Middle frontal gyrus (tissue), 1 donor: ENCODE measurements around the gene NPLOC4.

ENCODE experiments used
- DNase-seq: peaks from one replicate; pipeline ENCODE4 v3.0.0-alpha.2; 2015; ENCODE audit warnings: low spot score; ENCODE audit errors: extremely low spot score

NPLOC4 gene

GRCh38 chr17:81549826-81550225, 87.1 kb downstream of the NPLOC4 start:
- DNase-seq, result no peak

DNA sequence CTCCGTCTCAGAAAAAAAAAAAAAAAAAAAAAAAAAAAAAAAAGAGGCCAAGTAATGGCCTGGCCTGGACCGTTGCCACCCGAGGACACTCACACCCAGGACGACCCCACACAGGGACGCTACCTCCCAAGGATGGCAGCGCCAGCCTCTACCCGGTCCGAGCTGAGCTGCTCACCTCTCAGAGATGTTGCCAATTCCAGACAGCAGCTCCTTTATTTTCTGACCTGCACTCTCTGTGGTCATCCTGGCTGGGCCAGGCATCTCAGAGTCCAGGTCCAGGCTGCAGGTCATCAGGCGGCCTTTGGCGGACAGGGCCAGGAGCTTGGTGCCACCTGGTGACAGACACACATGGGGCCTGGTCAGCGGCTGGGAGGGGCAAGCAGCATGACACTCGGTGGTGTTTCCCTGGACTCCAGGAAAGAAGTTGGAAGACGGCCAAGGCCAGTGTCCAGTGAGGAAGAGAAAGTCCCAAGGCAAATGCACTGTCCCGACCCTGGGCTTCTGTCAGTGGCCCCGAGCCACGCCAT, 87.8 kb downstream of the NPLOC4 start:
- DNase-seq, result no peak

DNA sequence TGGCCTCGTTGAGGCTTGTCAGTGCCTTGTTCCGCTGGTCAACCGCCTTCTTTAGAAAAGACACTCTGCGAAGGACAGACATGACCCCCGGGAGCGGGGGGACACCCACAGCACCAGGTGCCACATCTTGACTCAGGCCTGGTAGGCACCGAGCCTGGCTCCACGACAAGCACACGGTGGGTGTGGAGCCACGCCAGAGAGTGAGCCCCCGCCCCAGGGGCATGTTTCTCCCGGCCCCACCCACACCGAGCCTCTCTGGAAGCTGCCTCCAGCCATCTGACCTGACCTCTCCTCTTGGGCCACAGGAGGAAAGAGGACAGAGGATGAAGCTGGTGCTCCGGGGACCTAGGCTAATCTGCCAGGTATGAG, 89.3 kb downstream of the NPLOC4 start:
- DNase-seq, result no peak

DNA sequence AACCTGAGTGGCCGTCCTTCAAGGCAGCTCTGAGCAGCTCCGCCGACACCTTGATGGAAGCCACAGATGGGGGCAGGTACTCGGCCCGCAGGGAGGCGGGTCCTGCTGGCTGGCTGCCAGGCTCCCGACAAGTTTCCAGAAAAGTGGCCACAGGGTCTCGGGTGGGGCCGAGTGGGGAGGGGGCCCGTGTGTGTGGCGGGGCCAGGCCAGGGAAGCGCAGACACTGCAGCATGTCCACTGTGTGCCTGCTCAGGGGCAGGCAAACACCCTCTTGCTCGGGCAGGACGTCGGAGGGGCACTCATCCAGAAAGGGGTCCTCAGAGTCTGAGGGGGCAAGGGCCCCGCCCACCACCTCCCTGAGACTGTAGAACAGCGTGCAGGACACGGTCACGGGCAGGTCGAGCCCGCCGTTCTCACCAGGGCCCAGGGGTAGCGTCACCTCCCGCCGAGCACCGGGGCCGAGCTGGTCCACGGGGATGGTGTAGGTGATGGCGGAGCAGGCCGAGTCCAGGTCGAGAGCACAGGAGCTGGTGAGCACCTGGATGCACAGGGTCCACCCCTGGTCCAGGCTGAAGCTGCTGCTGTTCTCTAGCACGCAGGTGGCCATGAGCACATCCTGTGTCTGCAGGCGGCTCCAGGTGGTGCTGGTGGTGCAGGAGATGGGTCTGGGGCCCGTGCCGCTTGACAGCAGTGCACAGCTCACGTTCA, 89.9 kb downstream of the NPLOC4 start:
- DNase-seq, result no peak

DNA sequence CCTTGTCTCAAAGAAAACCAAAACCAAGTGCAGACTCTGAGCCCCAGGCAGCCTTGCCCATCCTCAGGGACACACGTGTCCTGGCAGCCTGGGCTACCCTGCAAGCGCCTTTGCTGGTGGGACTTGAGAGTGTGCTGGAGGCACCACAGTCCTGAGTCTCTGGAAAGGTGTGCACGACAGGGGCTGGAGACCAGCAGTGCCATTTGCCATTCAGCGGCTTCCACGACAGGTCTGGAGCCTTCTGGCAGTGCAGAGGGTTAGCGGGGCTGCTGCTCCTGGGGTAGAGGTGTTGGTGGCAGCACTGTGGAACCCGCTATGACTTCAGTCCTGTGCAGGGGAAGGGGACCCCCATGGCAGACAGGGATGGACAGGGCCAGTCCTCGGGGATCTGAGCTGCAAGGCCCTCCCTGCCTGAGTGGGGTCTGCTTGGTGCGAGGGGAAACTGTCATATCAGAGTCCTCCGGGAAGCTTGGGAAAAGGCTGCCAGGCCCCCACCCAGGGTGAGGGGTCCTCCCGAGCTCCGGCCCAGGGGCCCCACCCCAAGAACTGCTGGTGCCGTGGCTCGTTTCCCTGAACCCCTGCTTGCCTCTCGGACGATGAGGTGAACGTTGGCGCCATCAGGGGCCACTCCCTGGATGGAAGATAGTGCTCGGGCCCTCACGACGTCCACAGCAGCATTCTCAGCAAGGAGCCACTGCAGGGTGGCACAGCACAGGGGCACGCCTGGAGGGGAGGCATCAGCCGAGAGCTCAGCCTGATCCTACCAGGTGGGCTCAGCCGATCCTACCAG, 91.6 kb downstream of the NPLOC4 start:
- DNase-seq, result no peak

DNA sequence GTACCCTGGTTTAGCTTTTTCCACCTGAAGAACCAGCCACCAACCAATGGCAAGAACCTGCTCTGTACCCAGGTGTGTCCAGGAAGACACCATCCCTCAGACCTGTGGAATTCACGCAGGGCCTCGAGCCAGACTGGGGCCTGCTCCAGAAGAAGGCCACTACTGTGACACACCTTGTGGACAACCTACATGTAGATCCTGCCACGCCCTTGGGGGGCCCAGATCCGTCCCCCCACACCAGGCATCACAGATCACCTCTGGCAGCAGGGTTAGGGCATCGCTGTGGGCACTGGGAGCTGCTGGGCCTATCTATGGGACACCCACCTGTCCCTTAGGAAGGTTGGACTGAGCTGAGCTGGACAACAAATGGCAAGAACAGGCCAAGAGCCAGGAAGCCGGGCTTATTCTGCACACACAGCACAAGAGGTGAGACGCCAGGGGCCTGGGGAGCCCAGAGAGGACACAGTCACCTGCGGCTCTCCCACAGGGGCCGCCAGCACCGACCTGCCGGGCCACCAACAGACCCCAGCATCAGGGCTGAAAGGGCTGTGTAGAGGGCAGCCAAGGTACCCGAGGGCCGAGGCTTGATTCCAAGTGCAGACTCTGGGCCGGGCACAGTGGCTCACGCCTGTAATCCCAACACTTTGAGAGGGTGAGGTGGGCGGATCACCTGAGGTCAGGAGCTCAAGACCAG, 92.5 kb downstream of the NPLOC4 start:
- DNase-seq, result no peak

GRCh38 chr17:81543756-81544155, 93.2 kb downstream of the NPLOC4 start:
- DNase-seq, result no peak

DNA sequence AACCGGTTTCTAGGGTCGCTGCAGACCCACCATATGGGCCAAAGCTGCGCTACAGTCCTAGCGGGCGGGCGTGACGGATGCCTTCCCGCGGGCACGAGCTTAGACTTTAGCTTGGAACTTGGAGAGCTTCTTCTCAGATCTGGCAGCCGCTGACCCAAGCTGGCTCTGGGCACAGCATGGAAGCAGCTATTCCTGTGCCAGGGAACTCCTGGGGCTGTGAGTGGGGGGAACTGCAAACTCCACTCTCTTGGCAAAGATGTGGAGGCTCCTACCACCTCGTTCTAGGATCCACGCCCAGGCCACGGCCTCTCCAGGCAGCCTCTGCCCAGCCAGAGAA, 93.6 kb downstream of the NPLOC4 start:
- DNase-seq, result no peak

DNA sequence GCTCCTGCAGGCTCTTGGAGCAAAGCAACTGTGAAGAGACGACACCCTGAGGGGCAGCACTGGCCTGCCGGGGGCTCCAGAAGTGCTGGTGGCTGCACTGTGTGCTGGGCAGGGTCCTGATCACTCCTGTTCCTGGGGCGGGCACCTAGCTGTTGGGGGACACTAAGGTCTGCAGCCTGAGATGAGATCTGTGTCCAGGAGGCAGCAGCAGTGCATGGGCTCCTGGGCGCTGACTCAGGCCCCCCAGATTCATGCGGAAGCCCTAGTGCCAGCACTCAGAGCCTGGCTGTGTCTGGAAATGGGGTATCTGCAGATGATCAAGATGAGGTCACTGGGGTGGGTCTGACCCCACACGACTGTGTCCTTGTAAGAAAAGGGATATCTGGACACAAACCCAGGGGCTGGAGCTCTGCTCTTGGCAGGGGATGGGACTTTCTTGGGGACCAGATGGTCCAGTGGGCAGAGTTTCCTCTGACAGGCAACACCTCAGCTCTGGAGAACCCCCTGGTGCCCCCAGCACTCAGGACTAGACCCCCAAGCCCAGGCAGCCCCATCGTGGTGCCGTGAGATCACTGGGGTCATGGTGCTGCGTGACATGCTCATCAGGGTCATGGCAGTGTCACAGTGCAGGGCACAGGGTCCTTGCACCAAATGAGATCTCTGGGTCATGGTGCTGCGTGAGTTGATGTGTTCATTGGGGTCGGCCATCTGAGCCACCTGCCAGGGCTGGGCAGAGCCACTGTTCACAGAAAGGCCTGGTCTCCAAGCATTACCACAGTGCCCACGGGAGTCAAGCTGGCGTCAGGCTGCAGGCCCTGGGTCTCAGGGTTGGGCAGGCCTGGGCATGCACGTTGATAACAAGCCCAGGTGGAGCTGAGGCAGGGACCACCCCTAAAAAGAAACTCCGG, 94.2 kb downstream of the NPLOC4 start:
- no peak for DNase-seq

DNA sequence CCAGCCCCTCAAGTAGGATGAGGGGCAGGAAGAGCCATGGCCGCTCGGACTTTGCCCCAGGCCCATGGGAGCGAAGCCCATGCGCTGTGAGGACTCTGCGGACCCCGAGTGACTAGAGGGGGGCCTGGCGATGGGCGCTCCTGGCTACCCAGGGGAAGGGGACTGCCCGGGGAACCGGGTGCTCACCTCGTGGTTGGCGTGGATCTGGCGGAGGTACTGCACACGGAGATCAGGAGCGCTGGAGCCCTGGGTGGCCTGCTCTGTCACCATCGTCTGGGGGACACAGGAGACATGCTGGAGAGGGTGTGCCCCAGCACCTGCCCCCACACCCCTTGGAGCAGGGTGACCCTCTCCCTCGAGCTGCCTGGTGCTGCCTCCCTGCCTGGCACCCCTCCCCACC, 95.8 kb downstream of the NPLOC4 start:
- no peak for DNase-seq

DNA sequence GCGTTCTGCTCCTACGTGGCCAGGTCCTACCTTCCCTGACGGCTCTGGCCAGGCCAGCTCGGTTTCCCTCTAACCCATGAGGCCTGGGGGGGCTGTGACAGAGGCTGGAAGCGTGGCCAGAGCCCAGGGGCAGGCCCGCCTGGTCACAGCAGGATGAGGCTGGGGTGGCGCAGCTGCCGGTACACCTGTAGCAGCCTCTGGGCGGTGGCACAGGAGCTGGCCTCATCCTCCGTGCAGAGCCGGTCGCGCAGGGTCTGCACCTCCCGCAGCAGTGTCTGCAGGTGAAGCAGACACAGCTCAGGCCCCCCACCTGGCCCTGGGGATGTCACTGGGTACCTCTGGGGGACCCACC, 96.3 kb downstream of the NPLOC4 start:
- no peak for DNase-seq

DNA sequence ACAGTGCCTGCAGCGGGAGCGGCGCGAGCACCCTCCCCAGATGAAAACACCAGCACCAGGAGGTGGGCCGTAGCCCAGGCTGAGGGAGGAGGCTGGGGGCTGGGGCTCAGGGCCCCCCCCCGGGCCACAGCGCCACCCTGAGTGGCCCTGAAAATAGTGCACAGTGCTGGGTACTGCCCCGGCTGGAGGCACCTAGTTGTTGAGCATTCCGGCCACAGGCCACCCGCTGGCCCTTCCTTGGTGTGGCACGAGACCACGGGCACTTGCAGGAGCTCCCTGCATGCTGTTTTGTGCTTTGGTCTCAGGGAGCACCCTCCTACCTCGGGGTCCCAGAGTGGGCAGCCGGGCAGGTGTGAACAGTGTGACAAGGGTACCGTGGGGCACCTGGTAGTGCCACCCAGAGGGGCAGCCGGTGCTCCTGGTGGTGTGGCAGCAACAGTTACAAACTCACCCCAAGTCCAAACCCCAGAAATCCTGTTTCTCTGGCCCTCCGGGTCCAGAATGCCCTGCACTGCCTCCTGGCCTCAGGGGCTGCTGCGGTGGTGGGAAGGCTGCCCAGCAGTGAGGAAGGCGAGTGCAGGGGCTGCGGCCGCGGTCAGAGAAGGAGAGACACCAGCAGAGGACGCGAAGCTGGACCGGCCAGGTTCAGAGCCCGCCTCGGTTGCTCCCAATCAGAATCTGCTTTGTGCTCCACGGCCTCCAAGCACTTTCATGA, 96.8 kb downstream of the NPLOC4 start:
- DNase-seq, result no peak

- DNase-seq, result no peak
These were observed 97.4 kb downstream of the NPLOC4 start for GRCh38 chr17:81539571-81539900.

DNA sequence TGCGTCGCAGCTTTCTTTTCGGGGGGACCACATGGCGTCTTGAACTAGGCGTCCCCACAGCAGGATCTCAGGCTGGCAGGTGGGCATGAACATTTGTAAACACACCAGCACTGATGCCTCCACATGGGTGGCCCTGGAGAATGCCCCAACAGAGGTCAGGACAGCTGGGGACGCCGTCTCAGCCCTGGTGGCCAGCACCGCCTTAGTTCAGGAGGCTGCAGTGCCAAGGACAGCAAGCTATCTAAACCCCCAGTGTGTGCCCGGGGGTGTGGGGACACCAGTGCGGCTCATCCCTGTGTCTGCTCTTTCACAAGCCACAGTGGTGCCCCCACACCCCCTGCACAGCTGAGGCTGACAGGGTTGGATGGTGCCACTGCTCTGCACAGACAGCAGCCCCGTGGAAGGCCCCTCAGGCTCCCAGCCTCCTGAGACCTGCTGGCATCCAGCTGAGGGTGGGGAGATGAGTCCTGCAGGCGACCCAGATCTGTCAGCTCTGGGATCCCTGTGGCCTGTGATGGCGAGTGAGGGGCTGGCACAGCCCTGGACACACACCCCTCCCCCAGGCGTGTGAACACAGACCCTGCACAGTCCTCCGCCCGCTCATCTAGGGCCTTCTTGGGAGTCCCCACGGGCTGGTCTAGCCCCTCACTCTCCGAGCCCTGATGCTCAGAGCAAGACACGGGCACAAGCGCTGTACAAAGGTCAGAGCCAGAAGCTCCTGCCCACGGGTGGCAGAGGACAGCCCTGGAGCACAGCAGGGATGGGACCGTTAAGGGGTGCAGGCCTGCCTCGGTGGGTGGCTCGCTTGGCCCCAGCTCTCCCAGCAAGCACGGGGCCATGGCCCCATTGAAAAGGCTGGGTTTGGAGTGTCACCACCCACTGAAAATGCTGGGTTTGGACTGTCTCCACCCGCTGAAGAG, 98.0 kb downstream of the NPLOC4 start:
- no peak for DNase-seq

GRCh38 chr17:81537856-81538555, 98.9 kb downstream of the NPLOC4 start:
- no peak for DNase-seq

DNA sequence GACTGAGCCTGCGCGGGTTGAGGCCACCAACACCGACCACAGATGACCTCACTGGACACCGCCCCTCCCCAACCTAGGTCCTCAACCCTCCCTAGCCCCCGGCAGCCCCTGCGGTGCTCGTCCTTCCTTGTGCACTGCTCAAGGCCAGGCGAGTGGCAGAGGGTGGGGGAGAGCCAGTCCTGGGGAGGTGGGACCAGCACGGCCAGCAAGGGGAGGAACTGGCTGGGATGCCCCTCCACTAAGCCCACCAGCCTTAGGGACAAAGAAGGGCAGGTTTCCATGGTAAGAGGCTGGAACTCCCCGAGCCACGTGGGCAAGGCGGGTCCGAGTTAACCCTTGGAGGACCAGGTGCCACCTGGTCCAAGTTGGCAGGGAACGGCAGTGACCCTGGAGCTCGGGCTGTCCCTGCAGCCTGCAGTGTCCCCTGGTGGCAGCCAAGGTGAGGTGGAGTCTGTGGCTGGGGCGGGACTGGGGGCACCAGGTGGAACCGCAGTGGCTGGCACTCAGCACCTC, 99.5 kb downstream of the NPLOC4 start:
- DNase-seq, result no peak

DNA sequence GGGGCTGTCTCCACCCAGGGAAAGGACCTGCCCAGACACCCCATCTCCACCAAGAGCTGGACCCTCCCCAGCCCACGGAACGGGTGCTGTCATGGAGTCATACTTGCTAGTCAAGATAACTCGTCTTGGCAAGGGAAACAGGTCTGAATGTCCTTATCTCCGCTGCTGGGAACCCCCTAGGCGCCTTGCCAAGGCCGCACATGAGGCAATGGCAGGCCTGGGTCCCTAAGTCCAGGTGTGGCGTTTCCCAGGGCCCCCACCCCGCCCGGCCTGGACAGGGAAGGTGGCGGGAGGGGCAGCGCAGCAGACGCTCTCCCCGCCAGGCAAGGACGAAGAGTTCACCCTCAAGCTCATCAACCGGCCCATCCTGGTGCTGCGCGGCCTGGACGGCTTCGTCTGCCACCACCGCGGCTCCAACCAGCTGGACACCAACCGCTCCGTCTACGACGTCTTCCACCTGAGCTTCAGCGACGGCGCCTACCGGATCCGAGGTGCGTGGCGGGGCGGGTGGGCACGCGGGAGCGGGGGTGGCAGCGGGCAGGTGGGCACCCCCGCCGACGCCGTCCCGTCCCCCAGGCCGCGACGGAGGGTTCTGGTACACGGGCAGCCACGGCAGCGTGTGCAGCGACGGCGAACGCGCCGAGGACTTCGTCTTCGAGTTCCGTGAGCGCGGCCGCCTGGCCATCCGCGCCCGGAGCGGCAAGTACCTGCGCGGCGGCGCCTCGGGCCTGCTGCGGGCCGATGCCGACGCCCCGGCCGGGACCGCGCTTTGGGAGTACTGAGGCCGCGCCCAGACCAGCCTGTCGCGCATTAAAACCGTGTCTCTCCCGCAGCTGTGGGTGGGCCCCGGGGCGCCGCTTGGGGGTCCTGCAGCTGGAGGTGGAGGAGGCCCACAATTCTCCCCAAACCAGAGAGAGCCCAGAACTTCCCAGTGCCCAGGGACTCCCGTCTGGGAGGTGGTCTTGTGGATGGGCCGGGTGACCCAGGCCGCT, 100.3 kb downstream of the NPLOC4 start:
- no peak for DNase-seq
